SK-N-MC (cell line): ENCODE results near the gene TMEM255B.

Experiments
- EZH2 ChIP-seq: fragments of 200-600 bp; sonication (generic); IDR thresholded peaks from one replicate; pipeline ENCODE4 v1.6.1; 2017; ENCODE audit warnings: antibody characterized with exemption
- POLR2AphosphoS5 ChIP-seq: IDR thresholded peaks from 2 replicates; pipeline ENCODE4 v1.6.1; 2012; ENCODE audit warnings: mild to moderate bottlenecking, low read depth, low read length, borderline replicate concordance

GRCh38 chr13:113792886-113793717, 34.1 kb downstream of the TMEM255B start:
- TF ChIP-seq EZH2 (no peak), POLR2AphosphoS5 (no peak)
